ENCODE results near the gene CYP46A1. TPM values are rescaled to one million over a fixed set of nuclear protein-coding genes. Genes with fewer than 3 reads are reported as not detected.
A peak's percentile ranks its signal among the peaks of the same experiment; 100 is the strongest.

The CYP46A1 gene
- total RNA-seq, 1 donor from 2014 or later, result 1.9 TPM

- Mint-ChIP-seq H3K4me1 (peaks cover 7% of the 10 kb centered on the region), H3K9me3 (no peaks in the 10 kb centered on the region), H3K27ac (peak overlapping the region; percentile 29), H3K36me3 (no peaks in the 10 kb centered on the region), H3K4me3 (no peak overlapping the region), H3K27me3 (ENCODE audit: low read depth) (peaks cover 16% of the 10 kb centered on the region)
- no peak for DNase-seq (ENCODE audit: low spot score in 2 of 2, unreplicated experiment in 2 of 2)
- no peak for TF ChIP-seq CTCF (IDR thresholded peaks at IDR 0.05; ENCODE audit: unreplicated experiment)
Observed at GRCh38 chr14:99654235-99654985, 29.7 kb upstream of the CYP46A1 start.

GRCh38 chr14:99655521-99655920 lies 28.6 kb upstream of the CYP46A1 start:
- TF ChIP-seq CTCF (IDR thresholded peaks at IDR 0.05; ENCODE audit: unreplicated experiment), result no peak
- Mint-ChIP-seq H3K9me3 (no peaks in the 10 kb centered on the region), H3K4me3 (no peak overlapping the region), H3K27ac (no peak overlapping the region), H3K27me3 (ENCODE audit: low read depth) (peaks cover 23% of the 10 kb centered on the region), H3K36me3 (no peaks in the 10 kb centered on the region), H3K4me1 (peaks cover 12% of the 10 kb centered on the region)
- DNase-seq (ENCODE audit: low spot score in 2 of 2, unreplicated experiment in 2 of 2), result no peak

GRCh38 chr14:99656171-99656570 lies 27.9 kb upstream of the CYP46A1 start:
- no peak for TF ChIP-seq CTCF (IDR thresholded peaks at IDR 0.05; ENCODE audit: unreplicated experiment)
- H3K4me3 Mint-ChIP-seq, result no peak overlapping the region
- no peak overlapping the region for H3K27ac Mint-ChIP-seq
- no peaks in the 10 kb centered on the region for H3K9me3 Mint-ChIP-seq
- no peak for DNase-seq (ENCODE audit: low spot score in 2 of 2, unreplicated experiment in 2 of 2)
- no peaks in the 10 kb centered on the region for H3K36me3 Mint-ChIP-seq
- H3K4me1 Mint-ChIP-seq, result peaks cover 12% of the 10 kb centered on the region
- H3K27me3 Mint-ChIP-seq (ENCODE audit: low read depth), result peaks cover 30% of the 10 kb centered on the region

- H3K27ac Mint-ChIP-seq, result no peak overlapping the region
- no peak for TF ChIP-seq CTCF (IDR thresholded peaks at IDR 0.05; ENCODE audit: unreplicated experiment)
- no peak for DNase-seq (ENCODE audit: low spot score in 2 of 2, unreplicated experiment in 2 of 2)
- no peaks in the 10 kb centered on the region for H3K9me3 Mint-ChIP-seq
- peaks cover 12% of the 10 kb centered on the region for H3K4me1 Mint-ChIP-seq
- H3K36me3 Mint-ChIP-seq, result no peaks in the 10 kb centered on the region
- no peak overlapping the region for H3K4me3 Mint-ChIP-seq
- peaks cover 31% of the 10 kb centered on the region for H3K27me3 Mint-ChIP-seq (ENCODE audit: low read depth)
Observed at GRCh38 chr14:99657645-99658155, 26.4 kb upstream of the CYP46A1 start.

GRCh38 chr14:99658218-99658845 lies 25.8 kb upstream of the CYP46A1 start:
- H3K4me1 Mint-ChIP-seq, result peaks cover 18% of the 10 kb centered on the region
- no peak for TF ChIP-seq CTCF (IDR thresholded peaks at IDR 0.05; ENCODE audit: unreplicated experiment)
- no peak overlapping the region for H3K27ac Mint-ChIP-seq
- H3K27me3 Mint-ChIP-seq (ENCODE audit: low read depth), result peaks cover 33% of the 10 kb centered on the region
- no peak overlapping the region for H3K4me3 Mint-ChIP-seq
- H3K9me3 Mint-ChIP-seq, result no peaks in the 10 kb centered on the region
- no peaks in the 10 kb centered on the region for H3K36me3 Mint-ChIP-seq
- DNase-seq (ENCODE audit: low spot score in 2 of 2, unreplicated experiment in 2 of 2), result no peak
